Endothelial cell of umbilical vein (primary cell): ENCODE results near the gene THBD. TPM values are rescaled to one million over a fixed set of nuclear protein-coding genes. Genes with fewer than 3 reads are reported as not detected.

Experiments used
- BruUV-seq: library from RNA; stranded (reverse); fragments of 400-500 nt; replicated peaks from 2 replicates; lab custom pipeline; 2021; lab: Mats Ljungman, UMichigan
- CTCF ChIA-PET: fragments of 300-600, 350-600 bp; sonication (Branson Sonifier 250); formaldehyde crosslinking; loops from one replicate; lab custom pipeline; 2021; ENCODE audit warnings: antibody characterized with exemption, inconsistent platforms; lab: Charles Lee
- POLR2A ChIA-PET: fragments of 300-600, 350-600 bp; sonication (Branson Sonifier 250); formaldehyde crosslinking; loops from one replicate; lab custom pipeline; 2021; ENCODE audit warnings: antibody characterized with exemption, inconsistent platforms; lab: Charles Lee
- DNase-seq: peaks from one replicate; pipeline ENCODE4 v3.0.0-alpha.2; 2011; ENCODE audit warnings: low read depth, low spot score
- FAIRE-seq: peaks from 2 replicates; lab custom pipeline; 2011; peaks lifted over from hg19 to GRCh38; lab: Jason Lieb, UNC
- H2AFZ ChIP-seq: 2 replicates; pipeline ENCODE4 v1.6.0; 2012; ENCODE audit warnings: low read depth, low read length, control low read depth, inconsistent platforms
- H3K27ac ChIP-seq: 2 replicates; pipeline ENCODE4 v1.5.1; 2011; ENCODE audit warnings: low read depth, mild to moderate bottlenecking, control low read depth, low read length, moderate library complexity; ENCODE audit not compliant: insufficient read depth
- H3K27me3 ChIP-seq, 2 experiments: 2 replicates each; pipeline versions ENCODE4 v1.6.0 to v1.6.1; 2011; ENCODE audit warnings: low read length in 2 of 2, mixed read lengths in 1 of 2; ENCODE audit not compliant: control insufficient read depth in 2 of 2, insufficient read depth in 2 of 2
- H3K36me3 ChIP-seq, 2 experiments: 2 replicates in 1 of 2; 3 replicates in 1 of 2; pipeline ENCODE4 v1.5.1; 2011; ENCODE audit warnings: low read length in 2 of 2, mild to moderate bottlenecking in 1 of 2, moderate library complexity in 1 of 2; ENCODE audit not compliant: control insufficient read depth in 2 of 2, insufficient read depth in 2 of 2; ENCODE audit errors: extremely low read depth in 1 of 2
- H3K4me1 ChIP-seq: 3 replicates; pipeline ENCODE4 v1.5.1; 2011; ENCODE audit warnings: mild to moderate bottlenecking, low read length; ENCODE audit not compliant: control insufficient read depth, insufficient read depth; ENCODE audit errors: extremely low read depth
- H3K4me2 ChIP-seq: 2 replicates; pipeline ENCODE4 v1.6.1; 2011; ENCODE audit warnings: low read length, control low read depth, mixed read lengths; ENCODE audit not compliant: insufficient read depth
- H3K4me3 ChIP-seq, 3 experiments: fragments of 200-600 bp in 1 of 3; sonication (generic), shearing (Covaris generic) in 1 of 3; replicated peaks in 1 of 3; 2 replicates each; pipeline ENCODE4 v1.5.1; 2011 to 2016; ENCODE audit warnings: control low read depth in 3 of 3, low read length in 3 of 3, mild to moderate bottlenecking in 2 of 3, inconsistent platforms in 1 of 3, low read depth in 1 of 3, moderate library complexity in 1 of 3; ENCODE audit not compliant: insufficient read depth in 1 of 3
- H3K79me2 ChIP-seq: 2 replicates; pipeline ENCODE4 v1.6.0; 2012; ENCODE audit warnings: low read length, inconsistent platforms; ENCODE audit not compliant: control insufficient read depth, insufficient read depth
- H3K9ac ChIP-seq: replicated peaks from 2 replicates; pipeline ENCODE3; 2011; ENCODE audit warnings: low read length, control low read depth; ENCODE audit not compliant: insufficient read depth; ENCODE audit errors: extremely low read depth
- H3K9me1 ChIP-seq: replicated peaks from 3 replicates; pipeline ENCODE4 v1.6.0; 2011; ENCODE audit warnings: mild to moderate bottlenecking, low read length; ENCODE audit not compliant: control insufficient read depth, insufficient read depth; ENCODE audit errors: extremely low read depth
- H3K9me3 ChIP-seq: replicated peaks from 2 replicates; pipeline ENCODE4 v1.5.1; 2012; ENCODE audit warnings: low read length, inconsistent platforms; ENCODE audit not compliant: control insufficient read depth, insufficient read depth
- H4K20me1 ChIP-seq: replicated peaks from 2 replicates; pipeline ENCODE3; 2011; ENCODE audit warnings: mild to moderate bottlenecking, low read length; ENCODE audit not compliant: control insufficient read depth, insufficient read depth; ENCODE audit errors: extremely low read depth
- EZH2 ChIP-seq: IDR thresholded peaks from 2 replicates; pipeline ENCODE4 v1.6.1; 2012; ENCODE audit warnings: borderline replicate concordance, low read depth, mild to moderate bottlenecking, moderate library complexity, low read length, inconsistent platforms; ENCODE audit not compliant: severe bottlenecking
- FOS ChIP-seq: IDR thresholded peaks from 2 replicates; pipeline ENCODE4 v1.6.1; 2011; ENCODE audit warnings: mild to moderate bottlenecking, low read length, moderate library complexity, borderline replicate concordance; ENCODE audit not compliant: insufficient read depth
- GATA2 ChIP-seq: IDR thresholded peaks from 2 replicates; pipeline ENCODE4 v1.7.0; 2011; ENCODE audit warnings: low read depth, mild to moderate bottlenecking, moderate library complexity, mixed read lengths, low read length; ENCODE audit not compliant: insufficient read length, insufficient read depth
- JUN ChIP-seq: IDR thresholded peaks from 2 replicates; pipeline ENCODE4 v1.6.1; 2011; ENCODE audit warnings: borderline replicate concordance, low read depth; ENCODE audit not compliant: insufficient read length, insufficient read depth
- MAX ChIP-seq: IDR thresholded peaks from 2 replicates; pipeline ENCODE4 v1.6.1; 2011; ENCODE audit not compliant: insufficient read depth, insufficient read length
- MYC ChIP-seq: IDR thresholded peaks from one replicate; pipeline ENCODE4 v1.6.1; 2011; ENCODE audit warnings: mild to moderate bottlenecking, low read depth, low read length
- POLR2A ChIP-seq: IDR thresholded peaks from 2 replicates; pipeline ENCODE4 v1.6.1; 2012; ENCODE audit warnings: low read depth, mild to moderate bottlenecking, control low read depth, low read length
- POLR2AphosphoS5 ChIP-seq: IDR thresholded peaks from 2 replicates; pipeline ENCODE4 v1.6.1; 2012; ENCODE audit warnings: low read depth, mild to moderate bottlenecking, control low read depth, low read length, moderate library complexity; ENCODE audit not compliant: insufficient read depth
- dilution Hi-C: fragments of 300-500 bp; cut with MboI; formaldehyde crosslinking; loops from one replicate; pipeline ENCODE4 v1.15.0; 2019; ENCODE audit warnings: low sequenced_read_pairs; ENCODE audit not compliant: extremely low pct_ligation_motif_present
- intact Hi-C: fragments of 100-400 bp; cut with micrococcal nuclease; formaldehyde crosslinking; loops from one replicate; pipeline ENCODE4 v1.10.0; 2022
- polyA plus RNA-seq, 4 experiments: library from polyadenylated mRNA; depleted of rRNA in 3 of 4; stranded (reverse) in 3 of 4; unstranded in 1 of 4; fragments of >200 nt; gene quantifications; 2 replicates each; pipeline versions ENCODE4 v1.2.1 to v1.2.3, GENCODE V29; 2011 to 2012; ENCODE audit warnings: missing spikeins in 1 of 4
- total RNA-seq: library from RNA; stranded (reverse); gene quantifications from 2 replicates; pipeline ENCODE4 v1.2.3, GENCODE V29; 2021
- TF ChIP-seq, protein P1 (sequence below), 2 donors: IDR thresholded peaks; 1 replicate in 1 of 2; 2 replicates in 1 of 2; pipeline ENCODE4 v1.5.1; 2011; ENCODE audit warnings: low read length in 2 of 2, mild to moderate bottlenecking in 2 of 2, moderate library complexity in 2 of 2, control low read depth in 1 of 2, inconsistent platforms in 1 of 2, low read depth in 1 of 2; ENCODE audit not compliant: insufficient read depth in 1 of 2; ENCODE audit errors: extremely low read depth in 1 of 2

THBD gene
- total and polyA plus RNA-seq, 2 donors (not counting 3 experiments of a cell fraction or from before 2014, with no cell fraction given), result 17.1 to 28.0 TPM

GRCh38 chr20:23059001-23059400 is 9.5 kb upstream of the THBD start:
- dilution Hi-C loops (no loop called here), intact Hi-C loops (no loop called here)
- ChIA-PET POLR2A (no interaction called here), CTCF (interaction anchor here (0.7 to 3.5 kb wide), 6 partner anchors 8 to 187 kb away, joined by 3 to 51 read pairs (median 4); no protein-coding TSS in a partner anchor)
- H3K79me2 ChIP-seq, result no peaks in the 10 kb centered on the region
- FAIRE-seq (no peak), DNase-seq (no peak)
- no peak overlapping the region for H3K9ac ChIP-seq
- no peaks in the 10 kb centered on the region for H3K36me3 ChIP-seq
- no peaks in the 10 kb centered on the region for H3K9me1 ChIP-seq
- H3K27ac ChIP-seq, result no peak overlapping the region
- H3K4me1 ChIP-seq, result peaks cover 28% of the 10 kb centered on the region
- H3K4me3 ChIP-seq, result no peak overlapping the region
- H4K20me1 ChIP-seq, result no peaks in the 10 kb centered on the region
- H3K27me3 ChIP-seq, result no peaks in the 10 kb centered on the region
- H3K9me3 ChIP-seq, result no peaks in the 10 kb centered on the region
- H3K4me2 ChIP-seq, result no peak overlapping the region
- no TSS peak for BruUV-seq
- TF ChIP-seq POLR2AphosphoS5 (no peak), EZH2 (no peak), JUN (no peak), POLR2A (no peak), MAX (no peak), FOS (no peak), MYC (no peak), GATA2 (no peak)
- TF ChIP-seq, protein P1, sequence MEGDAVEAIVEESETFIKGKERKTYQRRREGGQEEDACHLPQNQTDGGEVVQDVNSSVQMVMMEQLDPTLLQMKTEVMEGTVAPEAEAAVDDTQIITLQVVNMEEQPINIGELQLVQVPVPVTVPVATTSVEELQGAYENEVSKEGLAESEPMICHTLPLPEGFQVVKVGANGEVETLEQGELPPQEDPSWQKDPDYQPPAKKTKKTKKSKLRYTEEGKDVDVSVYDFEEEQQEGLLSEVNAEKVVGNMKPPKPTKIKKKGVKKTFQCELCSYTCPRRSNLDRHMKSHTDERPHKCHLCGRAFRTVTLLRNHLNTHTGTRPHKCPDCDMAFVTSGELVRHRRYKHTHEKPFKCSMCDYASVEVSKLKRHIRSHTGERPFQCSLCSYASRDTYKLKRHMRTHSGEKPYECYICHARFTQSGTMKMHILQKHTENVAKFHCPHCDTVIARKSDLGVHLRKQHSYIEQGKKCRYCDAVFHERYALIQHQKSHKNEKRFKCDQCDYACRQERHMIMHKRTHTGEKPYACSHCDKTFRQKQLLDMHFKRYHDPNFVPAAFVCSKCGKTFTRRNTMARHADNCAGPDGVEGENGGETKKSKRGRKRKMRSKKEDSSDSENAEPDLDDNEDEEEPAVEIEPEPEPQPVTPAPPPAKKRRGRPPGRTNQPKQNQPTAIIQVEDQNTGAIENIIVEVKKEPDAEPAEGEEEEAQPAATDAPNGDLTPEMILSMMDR (IDR thresholded peaks at IDR 0.05; ENCODE audit: extremely low read depth in 1 of 2, insufficient read depth in 1 of 2, low read depth in 1 of 2, low read length in 2 of 2), result no peak
- no peak overlapping the region for H2AFZ ChIP-seq
